Inflammatory macrophage treated with lipopolysaccharide for 1 hour (primary cell): ENCODE data around the gene ATN1.

Experiments used
- DNase-seq, 2 donors: peaks; one replicate each; pipeline ENCODE4 v3.0.0-alpha.2; 2020 to 2022

ATN1 gene

GRCh38 chr12:6959805-6960592 is 32.2 kb downstream of the ATN1 start:
- no peak for DNase-seq

GRCh38 chr12:6960593-6961277 is 33.0 kb downstream of the ATN1 start:
- no peak for DNase-seq

- DNase-seq, result peak; percentile 92 to 95
These were observed 33.5 kb downstream of the ATN1 start for GRCh38 chr12:6961278-6961694.

DNA sequence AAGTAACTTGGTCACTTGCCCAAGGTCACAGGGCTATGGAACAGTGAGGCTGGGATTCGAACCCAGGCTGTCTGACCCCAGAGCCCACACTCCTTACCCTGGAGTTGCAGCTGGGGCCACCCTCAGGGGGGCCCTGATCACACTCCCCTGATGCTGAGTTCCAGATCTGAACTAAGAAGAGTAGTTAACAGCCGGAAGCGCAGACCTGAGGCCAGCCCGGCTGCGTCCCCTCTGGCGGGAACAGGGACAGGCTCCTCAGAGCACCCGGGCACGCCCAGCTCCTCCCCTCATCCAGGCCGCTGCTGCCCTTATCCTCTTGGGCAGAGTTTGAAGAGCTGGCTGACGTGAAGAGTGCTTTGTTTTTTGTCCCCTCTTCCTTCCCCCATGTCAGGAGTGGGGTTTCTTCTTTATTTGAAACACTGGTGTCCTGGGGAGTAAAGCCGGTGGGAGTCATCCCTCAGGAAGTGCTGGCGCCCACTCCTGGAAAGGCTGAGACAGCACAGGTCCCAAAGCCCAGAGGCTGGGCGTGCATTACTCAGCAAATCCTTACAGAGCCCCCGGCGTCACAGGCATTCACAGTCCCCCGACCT is 34.0 kb downstream of the ATN1 start:
- peak in 1 of 2 donors; percentile 48 for DNase-seq

DNA sequence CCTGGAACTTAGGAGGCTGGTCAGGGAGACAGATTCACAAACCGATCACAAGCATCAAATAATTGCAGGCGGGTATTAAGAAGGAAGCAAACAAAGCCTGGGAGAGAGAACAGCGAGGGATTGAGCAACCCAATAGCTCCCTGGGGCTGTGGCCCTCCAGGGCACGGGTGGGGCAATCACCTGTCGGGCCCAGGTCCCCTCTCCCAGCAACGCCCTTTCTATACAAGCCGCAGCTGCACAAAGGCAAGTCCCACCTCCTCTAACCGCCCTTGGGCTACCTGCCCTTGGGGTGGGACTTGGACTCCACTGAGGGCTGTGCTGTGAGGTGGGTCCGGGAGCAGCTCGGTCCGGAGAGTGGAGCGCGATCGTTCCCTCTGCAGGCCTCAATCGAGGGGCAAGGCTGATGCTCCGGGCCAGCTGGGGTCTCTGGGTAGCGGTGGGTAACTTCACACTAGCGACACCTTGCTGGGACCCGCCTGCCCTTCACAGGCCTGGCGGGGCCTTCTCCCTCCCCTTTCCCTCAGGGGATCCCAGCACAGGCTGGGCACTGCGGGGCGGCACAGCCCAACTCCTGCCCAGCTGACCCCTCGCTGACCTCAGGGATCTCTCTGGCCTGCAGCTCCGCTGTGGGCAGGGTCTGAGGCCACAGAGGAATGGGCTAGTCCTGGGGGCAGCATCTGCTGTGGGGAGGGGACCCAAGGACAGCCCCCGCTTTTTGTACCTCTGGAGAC is 34.7 kb downstream of the ATN1 start:
- no peak for DNase-seq

DNA sequence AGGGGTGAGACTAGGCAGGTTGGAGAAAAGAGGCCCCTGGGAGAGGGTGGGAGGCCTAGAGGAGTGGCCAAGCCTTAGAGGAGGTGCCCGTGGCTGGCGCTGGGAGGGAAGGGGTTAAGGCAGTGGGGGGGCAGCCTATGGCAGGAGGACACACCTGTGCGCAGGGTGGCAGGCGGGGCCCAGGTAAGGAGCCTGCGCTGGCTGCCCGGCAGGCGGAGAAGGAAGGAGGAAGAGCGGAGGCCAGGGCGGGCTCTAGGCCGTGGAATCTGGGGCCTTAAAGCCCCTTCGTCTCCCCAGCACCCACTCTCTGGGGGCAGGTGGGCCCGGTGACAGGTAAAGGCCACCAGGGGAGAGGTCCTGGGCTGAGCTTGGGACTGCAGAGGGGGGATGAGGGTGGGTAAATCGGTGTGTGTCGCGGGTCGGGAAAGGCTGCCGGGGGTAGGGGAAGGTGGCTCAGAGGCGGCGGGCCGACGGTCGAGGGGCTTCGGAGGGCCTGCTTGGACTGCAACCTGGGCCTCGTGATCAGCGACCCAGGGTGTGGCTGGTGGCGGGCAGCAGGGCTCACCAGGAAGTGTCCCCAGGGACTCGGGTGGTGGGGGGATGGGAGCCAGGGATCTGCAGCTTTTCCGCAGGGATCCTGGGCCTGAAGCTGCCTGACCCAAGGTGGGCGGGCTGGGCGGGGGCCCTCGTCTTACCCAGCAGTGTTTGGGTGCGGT is 35.4 kb downstream of the ATN1 start:
- DNase-seq, result no peak

- no peak for DNase-seq
These were observed 36.1 kb downstream of the ATN1 start for GRCh38 chr12:6963791-6964413.

GRCh38 chr12:6964605-6965025 is 36.9 kb downstream of the ATN1 start:
- no peak for DNase-seq

DNA sequence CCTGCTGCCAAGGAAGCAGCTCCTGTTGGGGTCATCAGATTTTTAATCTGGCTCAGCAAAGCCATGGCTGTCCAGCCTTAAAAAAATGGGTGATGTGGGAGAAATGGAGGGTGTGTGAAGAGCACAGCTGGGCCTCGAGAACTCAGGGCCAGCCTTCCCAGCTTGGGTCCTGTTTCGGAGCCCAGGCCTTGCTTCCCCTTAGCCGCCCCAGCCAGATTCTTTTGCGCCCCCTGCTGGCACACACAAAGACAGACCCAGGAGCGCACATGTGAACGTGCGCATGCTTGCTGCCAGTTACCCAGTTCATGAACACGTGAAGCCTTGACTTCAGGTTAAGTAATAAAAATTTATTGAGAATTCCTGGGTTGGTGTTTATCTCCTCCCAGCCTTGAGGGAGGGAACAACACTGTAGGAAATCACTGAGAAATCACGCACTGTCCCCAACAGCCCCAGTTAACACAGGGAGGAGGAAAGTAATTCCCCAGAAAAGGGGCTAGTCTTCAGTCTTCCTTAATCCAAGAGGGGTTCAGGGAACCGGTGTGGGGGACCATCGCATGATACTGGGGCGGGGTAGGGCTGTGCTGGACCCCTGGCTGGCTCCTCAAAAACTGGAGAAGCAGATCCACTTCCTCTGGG is 37.4 kb downstream of the ATN1 start:
- peak; percentile 77 to 95 for DNase-seq

GRCh38 chr12:6965714-6966113 is 38.0 kb downstream of the ATN1 start:
- no peak for DNase-seq

DNA sequence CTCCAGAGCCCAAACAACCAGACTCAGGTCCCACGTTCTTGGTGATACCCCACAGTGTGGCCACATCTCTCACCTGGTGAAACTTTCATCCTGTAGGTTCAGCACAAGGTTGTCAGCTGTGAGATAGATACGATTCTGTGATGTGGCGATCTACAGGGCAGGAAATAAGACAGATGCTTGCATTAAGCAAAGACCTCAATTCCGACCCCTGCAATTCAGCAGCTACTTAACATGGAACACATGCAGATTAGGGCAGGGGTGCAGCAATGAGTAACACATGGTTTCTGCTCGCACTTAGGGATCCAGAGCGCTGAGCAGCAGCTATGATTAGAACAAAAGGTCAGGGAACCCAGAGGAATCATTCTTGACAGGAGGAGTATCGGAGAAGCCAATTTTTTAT is 38.6 kb downstream of the ATN1 start:
- no peak for DNase-seq

DNA sequence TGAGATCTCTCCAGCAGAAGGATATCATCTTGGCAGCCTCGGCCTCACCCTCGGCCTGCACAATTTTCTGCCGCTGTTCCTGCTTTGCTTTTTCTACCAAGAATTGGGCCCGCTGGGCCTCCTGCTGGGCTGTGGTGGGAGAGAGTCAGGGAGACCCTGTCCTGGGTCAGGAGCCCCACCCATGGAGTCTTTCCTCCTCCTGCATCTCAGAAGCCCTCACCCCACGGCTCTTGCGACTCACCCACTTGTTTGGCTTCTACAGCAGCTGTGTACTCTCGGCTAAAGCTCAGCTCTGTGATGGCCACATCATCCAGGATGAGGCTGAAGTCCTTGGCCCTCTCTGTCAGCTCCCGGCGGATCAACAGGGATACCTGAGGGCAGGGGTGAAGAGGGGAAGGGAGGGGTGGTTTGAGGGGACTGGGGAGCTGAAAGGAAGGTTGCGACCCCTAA is 39.9 kb downstream of the ATN1 start:
- DNase-seq, result no peak

- DNase-seq, result no peak
These were observed 40.7 kb downstream of the ATN1 start for GRCh38 chr12:6968426-6968825.

GRCh38 chr12:6970096-6970527 is 42.4 kb downstream of the ATN1 start:
- DNase-seq, result no peak

DNA sequence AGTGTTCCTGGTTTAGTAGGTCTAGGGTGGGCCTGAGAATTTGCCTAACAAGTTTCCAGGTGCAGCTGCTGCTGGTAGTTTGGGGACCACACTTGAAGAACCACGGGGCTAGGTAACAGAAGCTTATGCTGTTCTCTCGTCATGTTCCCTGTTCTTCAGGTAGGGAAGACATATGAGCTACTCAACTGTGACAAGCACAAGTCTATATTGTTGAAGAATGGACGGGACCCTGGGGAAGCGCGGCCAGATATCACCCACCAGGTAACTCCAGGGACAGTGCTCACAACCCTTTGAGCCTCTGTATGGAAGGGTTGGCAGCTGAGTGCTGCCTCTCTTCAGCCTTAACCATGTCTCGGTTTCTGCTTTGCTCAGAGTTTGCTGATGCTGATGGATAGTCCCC is 46.4 kb downstream of the ATN1 start:
- DNase-seq, result no peak

- no peak for DNase-seq
These were observed 47.7 kb downstream of the ATN1 start for GRCh38 chr12:6975297-6976032.

GRCh38 chr12:6977653-6978052 is 49.9 kb downstream of the ATN1 start:
- no peak for DNase-seq

DNA sequence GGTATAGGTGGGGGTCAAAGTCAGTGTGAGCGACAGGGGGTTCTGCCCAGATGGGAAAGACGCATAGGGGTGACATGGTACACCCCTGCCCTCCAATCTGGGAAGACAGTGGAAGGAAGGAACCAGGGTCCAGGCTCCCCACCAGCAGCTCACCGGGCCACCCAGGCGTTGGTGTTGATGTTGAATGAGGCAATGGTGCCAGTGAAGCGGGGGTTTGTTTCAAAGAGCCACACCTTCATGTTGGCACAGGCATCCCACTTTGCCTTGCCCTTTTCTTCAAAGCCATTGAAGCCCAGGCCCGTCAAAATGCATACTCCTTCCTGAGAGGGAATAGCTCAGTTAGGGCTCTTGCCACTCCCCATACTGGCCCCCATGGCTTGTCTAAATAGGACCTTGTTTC is 50.4 kb downstream of the ATN1 start:
- DNase-seq, result no peak

- DNase-seq, result no peak
These were observed 50.9 kb downstream of the ATN1 start for GRCh38 chr12:6978611-6979011.

DNA sequence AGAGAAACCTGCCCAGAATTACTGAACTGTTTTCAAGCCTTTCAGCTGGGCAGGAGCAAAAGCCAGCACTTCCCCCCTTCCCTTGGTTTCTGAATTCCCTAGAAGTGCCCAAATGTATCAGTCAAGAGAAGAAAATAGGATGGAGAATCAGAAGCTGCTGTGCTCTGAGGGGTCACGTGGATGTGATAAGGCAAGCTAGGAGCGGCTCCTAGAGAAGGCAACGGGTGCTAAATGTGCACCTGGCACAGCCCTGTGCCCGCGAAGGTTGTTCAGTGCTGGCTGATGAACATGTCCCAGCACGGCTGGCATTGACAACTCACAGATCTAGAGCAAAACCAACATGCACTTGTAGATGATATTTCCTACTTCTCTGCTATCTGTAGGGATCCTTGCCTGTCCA is 51.3 kb downstream of the ATN1 start:
- DNase-seq, result no peak

GRCh38 chr12:6979453-6979852 is 51.7 kb downstream of the ATN1 start:
- DNase-seq, result no peak
